GM21447 (cell line): Measurements from ENCODE around the gene NCOA4.
"Not testable (repeated sequence)": the region's sequence is repeated elsewhere in the genome, so short reads cannot be mapped to it uniquely, and the experiment has no call there.

Experiments
- ATAC-seq: cut with Tn5 transposase; IDR thresholded peaks from one replicate; pipeline ENCODE4 v1.9.1; 2021; ENCODE audit not compliant: unreplicated experiment

NCOA4 gene

DNA sequence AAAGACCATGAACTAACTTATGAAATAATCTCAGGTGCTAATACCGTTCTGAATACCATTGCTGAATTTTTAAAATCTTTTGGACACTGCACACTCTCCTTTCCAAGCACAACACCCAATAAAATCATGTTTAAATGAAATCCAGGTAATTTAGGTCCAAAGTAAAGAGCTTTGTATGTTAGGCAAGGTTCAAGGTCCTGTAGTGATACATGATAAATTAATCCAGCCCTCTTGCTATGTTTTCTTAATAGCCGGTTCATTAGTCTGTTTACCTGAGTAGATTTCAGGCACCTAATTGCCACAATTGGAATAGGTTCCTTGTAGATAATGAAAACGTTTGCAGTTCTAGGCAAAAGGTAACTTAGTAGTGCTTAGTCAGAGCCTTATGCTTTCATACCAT is 44.8 kb downstream of the NCOA4 start:
- ATAC-seq: not testable (repeated sequence)

DNA sequence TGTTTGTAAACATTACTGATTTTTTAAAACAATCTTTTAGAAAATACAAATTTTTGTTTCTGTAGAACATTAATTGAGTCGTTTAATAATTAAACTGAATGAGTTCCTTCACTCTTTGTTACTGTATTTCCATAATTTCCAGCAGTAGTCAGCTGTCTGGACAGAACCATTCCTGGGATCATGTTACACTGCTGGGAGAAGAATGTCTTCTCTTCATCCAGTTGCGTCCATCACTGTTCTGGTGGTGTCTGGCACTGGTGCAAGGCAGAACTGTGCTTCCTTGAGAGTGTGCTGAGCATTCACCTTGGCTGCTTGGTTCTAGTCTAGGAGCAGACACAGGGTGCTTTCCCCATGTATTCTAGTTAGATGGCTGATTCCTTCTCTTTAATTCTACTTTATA is 46.0 kb downstream of the NCOA4 start:
- not testable (repeated sequence) for ATAC-seq

DNA sequence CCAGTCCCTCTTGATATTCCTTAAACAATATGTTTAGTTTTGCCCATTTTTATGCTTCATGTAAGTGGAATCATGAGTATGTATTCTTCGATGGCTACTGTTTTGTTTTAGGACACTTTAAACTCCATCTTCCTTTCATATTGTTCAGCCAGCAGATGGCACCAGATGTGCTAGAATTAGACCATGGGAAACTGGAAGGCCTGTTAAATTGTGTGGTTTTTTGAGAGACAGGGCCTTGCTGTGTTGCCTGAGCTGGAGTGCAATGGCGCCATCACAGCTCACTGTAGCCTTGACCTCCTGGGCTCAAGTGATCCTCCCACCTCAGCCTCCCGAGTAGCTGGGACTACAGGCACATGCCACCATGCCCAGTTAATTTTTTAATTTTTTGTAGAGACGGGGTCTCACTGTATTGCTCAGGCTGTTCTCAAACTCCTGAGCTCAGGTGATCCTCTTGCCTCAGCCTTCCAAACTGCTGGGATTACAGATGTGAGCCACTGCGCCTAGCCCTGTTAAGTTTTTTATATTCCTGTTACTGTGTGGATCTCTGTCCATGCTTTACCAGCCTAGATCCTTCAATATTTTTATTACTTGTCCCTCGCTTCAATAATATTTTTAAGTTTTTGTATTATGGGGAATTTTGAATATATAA is 46.8 kb downstream of the NCOA4 start:
- peak; percentile 56 for ATAC-seq

DNA sequence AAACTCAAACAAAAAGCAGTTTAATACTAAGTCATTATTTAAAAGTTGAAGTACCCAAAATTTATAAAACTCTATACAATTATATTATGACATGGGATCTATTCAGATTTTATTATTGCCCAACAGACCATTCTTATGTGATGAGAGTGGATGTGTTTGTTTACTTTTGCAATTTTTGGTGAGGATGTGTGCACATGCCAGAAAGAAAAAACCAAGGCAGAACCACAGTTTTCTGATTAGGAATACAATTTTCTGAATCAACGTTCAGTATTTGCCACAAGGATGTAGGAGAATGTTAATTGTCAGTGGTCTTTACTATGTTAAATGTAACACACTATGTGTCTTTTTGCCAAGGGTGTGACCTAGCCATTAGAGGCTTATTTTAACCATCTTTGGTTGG is 49.1 kb downstream of the NCOA4 start:
- ATAC-seq: not testable (repeated sequence)

DNA sequence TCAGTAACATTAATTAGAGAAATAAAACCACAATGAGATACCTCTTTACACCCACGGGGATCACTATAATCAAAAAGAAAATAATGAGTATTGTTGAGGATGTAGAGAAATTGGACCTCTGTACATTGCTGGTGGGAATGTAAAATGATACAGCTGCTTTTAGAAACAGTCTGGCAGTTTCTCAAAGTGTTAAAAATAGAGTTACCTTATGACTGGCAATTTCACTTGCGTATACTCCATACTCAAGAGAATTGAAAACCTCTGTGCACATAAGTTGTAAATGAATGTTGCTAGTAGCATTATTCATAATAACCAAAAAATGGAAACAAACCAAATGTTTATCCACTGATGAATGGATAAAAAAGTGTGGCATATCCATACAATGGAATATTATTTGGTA is 51.9 kb downstream of the NCOA4 start:
- ATAC-seq: peak; percentile 87

DNA sequence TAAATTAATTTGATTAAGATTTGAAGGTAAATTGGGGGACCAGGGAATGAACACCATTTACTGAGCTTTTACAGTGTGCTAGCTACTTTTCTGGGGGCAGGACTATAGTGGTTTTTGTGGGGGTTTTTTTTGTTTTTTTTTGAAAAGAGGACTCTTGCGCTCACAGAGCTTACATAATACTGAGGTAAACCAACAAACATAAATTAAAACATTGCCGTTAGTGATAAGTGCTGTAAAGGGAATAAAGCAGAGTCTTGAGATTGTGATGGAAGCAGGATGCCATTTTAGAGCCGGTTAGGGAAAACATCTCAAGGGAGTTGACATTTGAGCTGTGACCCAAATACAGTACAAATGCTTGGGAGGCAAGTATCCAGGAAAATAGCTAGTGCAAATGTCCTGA is 56.4 kb downstream of the NCOA4 start:
- ATAC-seq: not testable (repeated sequence)

DNA sequence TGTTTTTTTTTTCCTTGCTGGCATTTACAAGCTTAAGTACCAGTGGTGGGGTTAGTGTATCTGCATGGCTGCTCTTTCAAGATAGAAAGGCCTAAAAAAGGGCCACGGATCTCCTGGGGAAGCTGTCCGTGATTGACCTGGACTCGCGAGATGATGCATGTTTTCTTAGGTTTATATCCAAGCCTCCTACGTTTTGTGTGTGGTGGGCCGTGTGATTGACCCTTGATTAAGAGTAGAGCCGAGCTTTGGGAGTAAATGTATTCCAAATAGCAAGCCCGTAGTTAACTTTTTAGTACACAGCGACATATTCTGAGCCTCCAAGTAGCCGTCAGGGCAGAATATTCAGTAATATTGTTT is 57.6 kb downstream of the NCOA4 start:
- ATAC-seq: peak; percentile 23

DNA sequence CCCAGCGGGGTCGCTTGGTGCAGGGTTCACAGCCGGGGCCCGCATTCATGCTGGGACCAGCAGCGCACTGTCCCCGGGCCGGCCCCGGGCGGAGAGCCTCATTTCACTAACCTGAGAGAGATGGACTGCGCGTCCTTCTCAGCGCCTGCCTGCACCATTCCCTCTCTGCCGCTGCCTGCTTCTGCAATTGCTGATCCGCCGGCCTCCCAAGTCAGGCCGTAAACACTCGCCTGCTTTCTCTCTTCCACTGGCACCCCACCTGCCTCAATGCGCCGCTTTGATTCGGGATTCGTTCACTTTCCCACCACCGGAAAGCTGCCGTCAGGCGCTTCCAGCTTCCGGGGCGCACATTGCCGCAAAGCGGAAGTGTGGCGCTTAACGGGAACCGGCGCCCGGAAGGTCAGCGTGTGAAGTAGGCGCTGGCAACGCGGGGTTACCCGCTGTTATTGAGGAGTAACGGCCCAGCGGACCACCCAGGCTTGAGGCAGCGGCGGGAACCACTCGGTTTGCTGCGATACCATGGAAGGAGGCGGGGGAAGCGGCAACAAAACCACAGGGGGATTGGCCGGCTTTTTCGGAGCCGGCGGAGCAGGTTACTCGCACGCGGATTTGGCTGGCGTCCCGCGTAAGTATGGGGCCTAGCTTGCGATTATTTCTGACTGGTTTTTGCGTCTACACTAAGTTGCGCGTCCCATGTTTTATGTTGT is 58.2 kb downstream of the NCOA4 start, which contains the start of gene TIMM23:
Gene TIMM23, plus strand, starts transcription at position 384 of the 707 bp plus-strand sequence. Its CDS starts 136 bp downstream, at position 520.
- ATAC-seq: peak; percentile 70

DNA sequence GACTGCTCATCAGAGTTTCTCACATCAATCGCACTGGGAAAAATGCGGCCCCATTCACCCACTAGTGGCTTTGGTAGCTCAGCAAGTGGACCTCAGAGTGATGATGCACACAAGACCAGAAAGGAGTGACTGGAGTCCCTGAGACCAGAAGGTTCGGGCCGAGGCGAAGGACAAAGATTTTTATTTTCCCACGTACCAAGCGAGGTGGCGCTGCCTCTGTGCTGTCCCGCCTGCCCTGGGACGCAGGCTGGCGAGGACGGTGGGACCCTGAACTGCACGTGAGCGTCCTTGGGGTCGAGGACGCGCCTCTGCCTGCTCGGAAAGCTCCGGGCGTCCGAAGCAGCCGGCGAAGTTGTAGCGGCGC is 58.7 kb downstream of the NCOA4 start:
- peak; percentile 40 for ATAC-seq

DNA sequence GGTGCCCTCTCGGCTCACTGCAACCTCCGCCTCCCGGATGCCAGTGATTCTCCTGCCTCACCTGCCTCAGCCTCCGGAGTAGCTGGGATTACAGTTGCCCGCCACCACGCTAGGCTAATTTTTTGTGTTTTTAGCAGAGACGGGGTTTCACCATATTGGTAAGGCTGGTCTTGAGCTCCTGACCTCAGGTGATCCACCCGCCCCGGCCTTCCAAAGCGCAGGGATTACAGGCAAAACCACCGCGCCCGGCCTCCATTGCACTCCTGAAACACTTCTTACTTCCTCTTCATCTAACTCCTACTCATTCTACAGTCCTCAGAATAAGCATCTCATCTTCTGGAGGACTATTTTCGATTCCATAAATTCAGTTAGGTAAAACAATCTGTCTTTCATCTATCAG is 59.4 kb downstream of the NCOA4 start:
- not testable (repeated sequence) for ATAC-seq

DNA sequence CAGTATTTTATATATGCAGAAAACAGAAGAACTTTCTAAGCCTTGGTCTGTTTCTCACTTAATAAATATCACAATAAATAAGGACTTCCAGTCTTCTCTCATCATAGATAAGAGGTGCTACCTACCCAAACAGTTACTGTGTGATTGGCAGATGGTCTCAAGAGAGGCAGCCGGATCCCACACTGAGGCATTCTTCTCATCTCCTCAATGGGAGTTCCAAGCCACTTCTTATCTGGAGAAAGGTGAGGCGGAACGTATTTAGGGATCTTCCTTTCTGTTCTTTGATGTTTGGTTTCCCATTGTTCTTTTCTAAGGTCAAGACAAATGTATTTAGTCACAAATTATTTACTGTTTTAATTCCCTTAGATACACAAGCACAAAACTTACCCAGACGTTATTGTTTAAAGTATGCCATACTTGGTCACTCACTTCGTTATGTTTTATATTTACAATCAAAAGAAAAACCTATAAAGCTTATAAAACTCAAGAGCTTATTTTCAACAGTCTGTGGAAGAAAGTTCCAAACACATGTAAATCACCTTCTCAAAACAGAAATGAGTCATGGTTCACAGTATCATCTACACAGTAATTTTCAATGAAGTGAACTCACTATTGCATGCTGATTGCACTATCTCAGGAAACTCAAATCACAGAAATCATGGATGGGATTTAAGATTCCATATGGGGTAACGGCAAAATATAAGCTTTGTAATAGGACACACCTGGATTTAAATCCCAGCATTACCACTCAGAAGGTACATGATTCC is 67.6 kb downstream of the NCOA4 start:
- ATAC-seq: not testable (repeated sequence)

DNA sequence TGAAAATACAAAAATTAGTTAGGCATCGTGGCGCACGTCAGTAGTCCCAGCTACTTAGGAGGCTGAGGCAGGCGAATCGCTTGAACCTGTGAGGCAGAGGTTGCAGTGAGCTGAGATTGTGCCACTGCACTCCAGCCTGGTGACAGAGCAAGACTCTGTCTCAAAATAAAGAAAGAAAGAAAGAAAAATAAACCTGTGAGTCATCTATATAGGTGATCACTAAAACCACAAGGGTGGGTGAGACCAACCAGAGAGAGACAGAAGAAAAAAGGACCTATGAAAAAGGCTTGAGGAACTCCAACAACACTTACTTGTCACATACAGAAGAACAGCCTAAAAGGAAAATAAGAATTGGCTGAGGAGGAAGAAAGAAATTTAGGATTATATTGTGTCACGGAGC is 72.5 kb downstream of the NCOA4 start:
- ATAC-seq: not testable (repeated sequence)

DNA sequence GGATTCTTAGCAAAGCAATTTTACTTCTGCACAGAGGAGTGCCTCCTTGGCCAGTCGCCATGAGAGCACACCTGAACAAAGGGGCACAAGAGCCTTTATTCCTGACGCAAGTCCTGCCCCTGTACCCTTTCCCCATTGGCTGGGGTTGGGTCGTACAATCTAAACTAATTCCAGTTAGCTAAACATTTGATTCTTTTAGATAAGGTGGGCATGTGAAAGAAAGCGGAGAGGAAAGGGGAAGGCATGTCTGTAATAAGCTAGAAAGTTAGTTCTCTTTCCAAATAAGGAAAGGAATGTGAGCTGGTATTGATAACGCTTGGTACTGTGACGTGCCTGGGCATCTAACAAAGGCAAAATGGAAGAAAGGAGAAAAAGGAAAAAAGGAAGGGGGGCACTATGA is 73.8 kb downstream of the NCOA4 start:
- not testable (repeated sequence) for ATAC-seq
